ENCODE data around the gene YIPF3. TPM values are rescaled to one million over a fixed set of nuclear protein-coding genes. Genes with fewer than 3 reads are reported as not detected.
A peak's percentile ranks its signal among the peaks of the same experiment; 100 is the strongest.

The YIPF3 gene
- total and polyA plus RNA-seq, 9 of the 15 experiments (the other 6 are each of a cell fraction or from before 2014, with no cell fraction given): 27.5 to 75.3 (median 57.6) TPM

DNA sequence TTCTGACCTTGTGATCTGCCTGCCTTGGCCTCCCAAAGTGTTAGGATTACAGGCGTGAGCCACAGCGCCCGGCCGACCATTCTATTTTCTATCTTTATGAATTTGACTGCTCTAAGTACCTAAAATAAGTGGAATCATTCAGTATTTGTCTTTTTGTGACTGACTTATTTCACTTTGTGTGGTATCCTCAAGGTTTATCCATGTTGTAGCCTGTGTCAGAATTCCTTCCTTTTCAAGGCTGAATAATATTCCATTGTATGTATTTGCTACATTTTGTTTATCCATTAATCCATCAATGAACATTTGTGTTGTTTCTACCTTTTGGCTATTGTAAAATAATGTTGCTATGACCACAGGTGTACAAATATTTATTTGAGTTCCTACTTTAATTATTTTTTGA lies 44.2 kb downstream of the YIPF3 start:
- CTCF ChIA-PET (ENCODE audit: low intra/inter-chr PET ratio): interaction anchor here (1.1 kb wide), 1 partner anchor 12 kb away, joined by 3 read pairs; no protein-coding TSS in a partner anchor
- Histone ChIP-seq H3K4me3 (no peak overlapping the region), H3K9me3 (replicated peaks; ENCODE audit: control insufficient read depth, insufficient read depth, low read depth, low read length) (no peaks in the 10 kb centered on the region), H3K27ac (ENCODE audit: extremely low read depth, low read depth, low read length) (no peak overlapping the region), H3K27me3 (ENCODE audit: control insufficient read depth in 2 of 2, insufficient read depth in 2 of 2, low read length in 2 of 2) (no peaks in the 10 kb centered on the region), H3K36me3 (ENCODE audit: control insufficient read depth, insufficient read depth, low read length) (no peaks in the 10 kb centered on the region), H3K4me2 (ENCODE audit: insufficient read depth, low read length) (no peak overlapping the region), H3K9me1 (ENCODE audit: control insufficient read depth, insufficient read depth, low read length) (no peaks in the 10 kb centered on the region), H3K4me1 (replicated peaks in 1 of 2; ENCODE audit: control insufficient read depth in 2 of 2, insufficient read depth in 2 of 2, low read length in 2 of 2) (no peaks in the 10 kb centered on the region; a peak in 2 of 5 replicates), H4K20me1 (replicated peaks; ENCODE audit: control insufficient read depth, insufficient read depth, low read length) (no peaks in the 10 kb centered on the region), H2AFZ (ENCODE audit: low read depth, low read length) (no peak overlapping the region), H3K79me2 (ENCODE audit: control insufficient read depth, insufficient read depth, low read length) (no peaks in the 10 kb centered on the region), H3K9ac (ENCODE audit: insufficient read depth in 1 of 2, low read depth in 2 of 2, low read length in 2 of 2) (no peak overlapping the region)
- BruUV-seq (replicated peaks): no TSS peak
- POLR2A ChIA-PET: no interaction called here
- DNase-seq (ENCODE audit: extremely low read depth in 1 of 4, low spot score in 3 of 4) (no peak), FAIRE-seq (no peak), ATAC-seq (no peak)
- 90% methylated on average over 4 of the region's 4 CpGs for WGBS (ENCODE audit: insufficient coverage, low coverage, missing lambda C conversion rate)
- intact Hi-C loops (cut with micrococcal nuclease) (no loop called here), in situ Hi-C loops (cut with MboI) (no loop called here)
- TF ChIP-seq RBM25 (IDR thresholded peaks at IDR 0.05; ENCODE audit: low read depth, low read length, severe bottlenecking) (peak; percentile 55), RBFOX2 (IDR thresholded peaks at IDR 0.05; ENCODE audit: low read depth, low read length) (no peak), ZNF146 (CRISPR knock-in tag; IDR thresholded peaks at IDR 0.05; ENCODE audit: unreplicated experiment) (peak; percentile 82), CBFA2T2 (conservative IDR thresholded peaks at IDR 0.05) (no peak), TBP (optimal IDR thresholded peaks at IDR 0.05; ENCODE audit: low read depth, low read length) (no peak), ZNF174 (CRISPR knock-in tag; IDR thresholded peaks at IDR 0.05) (no peak)
- TF ChIP-seq, protein P1, sequence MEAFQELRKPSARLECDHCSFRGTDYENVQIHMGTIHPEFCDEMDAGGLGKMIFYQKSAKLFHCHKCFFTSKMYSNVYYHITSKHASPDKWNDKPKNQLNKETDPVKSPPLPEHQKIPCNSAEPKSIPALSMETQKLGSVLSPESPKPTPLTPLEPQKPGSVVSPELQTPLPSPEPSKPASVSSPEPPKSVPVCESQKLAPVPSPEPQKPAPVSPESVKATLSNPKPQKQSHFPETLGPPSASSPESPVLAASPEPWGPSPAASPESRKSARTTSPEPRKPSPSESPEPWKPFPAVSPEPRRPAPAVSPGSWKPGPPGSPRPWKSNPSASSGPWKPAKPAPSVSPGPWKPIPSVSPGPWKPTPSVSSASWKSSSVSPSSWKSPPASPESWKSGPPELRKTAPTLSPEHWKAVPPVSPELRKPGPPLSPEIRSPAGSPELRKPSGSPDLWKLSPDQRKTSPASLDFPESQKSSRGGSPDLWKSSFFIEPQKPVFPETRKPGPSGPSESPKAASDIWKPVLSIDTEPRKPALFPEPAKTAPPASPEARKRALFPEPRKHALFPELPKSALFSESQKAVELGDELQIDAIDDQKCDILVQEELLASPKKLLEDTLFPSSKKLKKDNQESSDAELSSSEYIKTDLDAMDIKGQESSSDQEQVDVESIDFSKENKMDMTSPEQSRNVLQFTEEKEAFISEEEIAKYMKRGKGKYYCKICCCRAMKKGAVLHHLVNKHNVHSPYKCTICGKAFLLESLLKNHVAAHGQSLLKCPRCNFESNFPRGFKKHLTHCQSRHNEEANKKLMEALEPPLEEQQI (IDR thresholded peaks at IDR 0.05): no peak
- TF ChIP-seq, protein P2, sequence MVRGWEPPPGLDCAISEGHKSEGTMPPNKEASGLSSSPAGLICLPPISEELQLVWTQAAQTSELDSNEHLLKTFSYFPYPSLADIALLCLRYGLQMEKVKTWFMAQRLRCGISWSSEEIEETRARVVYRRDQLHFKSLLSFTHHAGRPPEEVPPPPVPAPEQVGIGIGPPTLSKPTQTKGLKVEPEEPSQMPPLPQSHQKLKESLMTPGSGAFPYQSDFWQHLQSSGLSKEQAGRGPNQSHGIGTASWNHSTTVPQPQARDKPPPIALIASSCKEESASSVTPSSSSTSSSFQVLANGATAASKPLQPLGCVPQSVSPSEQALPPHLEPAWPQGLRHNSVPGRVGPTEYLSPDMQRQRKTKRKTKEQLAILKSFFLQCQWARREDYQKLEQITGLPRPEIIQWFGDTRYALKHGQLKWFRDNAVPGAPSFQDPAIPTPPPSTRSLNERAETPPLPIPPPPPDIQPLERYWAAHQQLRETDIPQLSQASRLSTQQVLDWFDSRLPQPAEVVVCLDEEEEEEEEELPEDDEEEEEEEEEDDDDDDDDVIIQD (CRISPR knock-in tag; IDR thresholded peaks at IDR 0.05): no peak
- TF ChIP-seq, protein P3, sequence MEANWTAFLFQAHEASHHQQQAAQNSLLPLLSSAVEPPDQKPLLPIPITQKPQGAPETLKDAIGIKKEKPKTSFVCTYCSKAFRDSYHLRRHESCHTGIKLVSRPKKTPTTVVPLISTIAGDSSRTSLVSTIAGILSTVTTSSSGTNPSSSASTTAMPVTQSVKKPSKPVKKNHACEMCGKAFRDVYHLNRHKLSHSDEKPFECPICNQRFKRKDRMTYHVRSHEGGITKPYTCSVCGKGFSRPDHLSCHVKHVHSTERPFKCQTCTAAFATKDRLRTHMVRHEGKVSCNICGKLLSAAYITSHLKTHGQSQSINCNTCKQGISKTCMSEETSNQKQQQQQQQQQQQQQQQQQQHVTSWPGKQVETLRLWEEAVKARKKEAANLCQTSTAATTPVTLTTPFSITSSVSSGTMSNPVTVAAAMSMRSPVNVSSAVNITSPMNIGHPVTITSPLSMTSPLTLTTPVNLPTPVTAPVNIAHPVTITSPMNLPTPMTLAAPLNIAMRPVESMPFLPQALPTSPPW (CRISPR knock-in tag; IDR thresholded peaks at IDR 0.05): no peak
